HG03575 (cell line): ENCODE results near the gene CDC42BPB.

Source experiments
- ATAC-seq: cut with Tn5 transposase; IDR thresholded peaks from one replicate; pipeline ENCODE4 v1.9.1; 2021; ENCODE audit not compliant: unreplicated experiment, insufficient number of reproducible peaks, low FRiP score; ENCODE audit errors: extremely low read depth

Gene CDC42BPB

DNA sequence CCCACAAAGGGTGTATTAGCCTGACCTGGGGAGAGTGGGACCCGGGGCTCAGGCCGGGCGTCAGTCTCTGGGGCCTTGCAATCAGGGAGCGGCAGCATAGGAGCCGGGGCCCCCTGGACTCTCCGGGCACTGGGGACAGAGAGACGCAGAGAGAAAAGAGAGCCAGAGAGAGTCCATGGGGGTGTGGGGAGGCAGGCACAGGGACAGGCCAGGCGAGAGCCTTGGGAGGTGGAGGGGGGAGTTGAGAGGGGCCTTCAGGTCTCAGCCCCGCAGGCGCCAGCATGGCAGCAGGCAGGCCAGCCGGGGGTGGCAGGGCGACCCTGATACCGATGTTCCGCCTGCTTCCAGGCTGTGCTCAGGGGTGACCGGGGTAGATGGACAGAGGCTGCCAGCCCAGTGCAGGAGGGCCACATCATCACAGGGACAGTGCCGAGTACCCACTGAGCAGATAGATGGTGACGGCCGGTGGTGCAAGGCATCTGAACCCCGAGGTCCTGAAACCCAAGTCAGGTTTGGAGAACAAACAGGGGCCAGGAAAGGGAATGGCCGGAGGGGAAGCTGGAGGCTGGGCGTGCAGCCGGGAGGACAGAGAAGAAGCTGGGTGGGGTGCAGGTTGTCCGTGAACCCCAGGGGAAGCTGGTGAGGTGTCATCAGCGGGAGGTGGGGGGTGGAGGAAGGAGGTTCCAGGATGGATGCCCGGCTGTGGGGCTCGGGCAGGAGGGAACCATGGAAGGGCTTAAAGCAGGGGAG, 40.1 kb upstream of the CDC42BPB start:
- no peak for ATAC-seq

DNA sequence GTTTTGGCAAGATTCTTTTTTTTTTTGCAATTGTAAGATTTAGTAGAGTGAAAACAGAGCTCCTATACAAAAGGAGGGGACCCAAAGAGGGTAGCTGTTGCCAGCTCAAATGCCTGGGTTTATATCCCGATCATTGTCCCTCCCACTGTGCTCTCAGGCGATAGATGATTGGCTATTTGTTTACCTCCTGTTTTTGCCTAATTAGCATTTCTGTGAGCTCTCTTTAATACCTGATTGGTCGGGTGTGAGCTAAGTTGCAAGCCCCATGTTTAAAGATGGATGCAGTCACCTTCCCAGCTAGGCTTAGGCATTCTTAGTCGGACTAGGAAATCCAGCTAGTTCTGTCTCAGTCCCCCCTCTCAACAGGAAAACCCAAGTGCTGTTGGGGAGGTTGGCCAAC, 39.0 kb upstream of the CDC42BPB start:
- no peak for ATAC-seq

DNA sequence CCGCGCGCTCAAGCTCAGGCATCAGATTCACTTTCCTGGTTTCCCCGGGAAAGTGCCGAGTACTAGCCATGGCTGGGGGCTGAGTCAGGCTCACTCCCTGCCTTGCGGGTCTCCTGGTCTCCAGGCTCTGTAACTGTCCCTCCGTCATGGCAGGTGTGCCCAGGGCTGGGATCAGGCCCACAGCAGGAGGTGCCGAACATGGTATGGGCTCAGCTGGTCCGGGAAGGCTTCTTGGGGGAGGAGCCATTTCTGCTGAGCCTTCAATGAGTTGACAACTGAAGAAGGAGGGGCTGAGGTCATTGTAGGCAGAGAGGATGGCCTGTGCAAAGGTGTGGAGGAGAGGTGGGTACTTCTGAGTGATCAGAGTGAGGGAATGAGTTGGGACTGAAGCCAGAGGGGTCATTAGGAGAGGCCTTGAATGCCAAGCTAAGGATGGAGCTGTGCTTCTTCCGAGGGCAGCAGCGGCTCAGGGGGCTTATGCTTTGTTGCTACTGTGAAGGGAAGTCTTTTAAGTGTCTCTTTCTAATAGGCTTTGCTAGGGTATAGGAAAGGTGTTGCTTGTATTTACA, 37.9 kb upstream of the CDC42BPB start:
- ATAC-seq = no peak

DNA sequence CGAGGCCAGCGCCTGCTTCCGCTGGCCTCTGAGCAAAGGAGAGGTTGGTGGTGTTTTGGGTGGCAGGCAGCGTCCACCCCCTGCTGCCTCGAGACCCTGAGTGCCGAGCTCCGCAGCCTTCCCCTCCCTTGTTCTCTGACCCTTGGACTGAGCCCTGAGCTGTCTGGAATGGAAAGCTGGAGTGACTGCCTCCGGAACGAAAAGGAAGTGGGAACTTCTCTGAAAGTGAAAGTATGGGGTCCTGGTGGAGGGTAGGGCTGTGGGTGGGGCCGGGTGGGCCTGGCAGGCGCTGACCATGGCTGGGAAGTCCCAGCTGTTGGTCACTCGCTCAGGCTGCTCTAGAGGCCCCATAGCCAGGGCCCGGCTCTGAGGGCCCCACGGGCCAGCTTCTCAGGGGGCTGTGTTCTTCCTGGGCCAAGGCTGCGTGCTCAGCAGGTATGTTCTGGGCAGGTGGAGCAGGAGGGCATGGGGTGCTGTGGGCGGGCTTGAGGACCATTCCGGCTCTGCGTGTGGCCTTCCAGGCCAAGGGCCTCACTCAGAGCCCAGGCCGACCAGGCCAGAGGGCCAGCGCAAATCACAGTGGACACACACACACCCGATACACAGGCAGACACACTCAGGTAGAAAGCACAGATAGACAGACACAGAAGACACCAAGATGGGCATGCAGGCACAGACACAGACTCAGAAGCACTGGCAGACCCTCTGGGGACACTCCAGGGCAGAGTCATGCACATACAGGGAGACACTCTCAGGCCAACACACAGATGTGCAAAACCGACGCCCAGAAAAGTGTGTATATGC, 37.3 kb upstream of the CDC42BPB start, which contains the start of gene EXOC3L4:
Gene EXOC3L4, plus strand, starts transcription at position 320 of the 804 bp plus-strand sequence. CDS start 5,495 bp downstream, outside the sequence.
- ATAC-seq = no peak

DNA sequence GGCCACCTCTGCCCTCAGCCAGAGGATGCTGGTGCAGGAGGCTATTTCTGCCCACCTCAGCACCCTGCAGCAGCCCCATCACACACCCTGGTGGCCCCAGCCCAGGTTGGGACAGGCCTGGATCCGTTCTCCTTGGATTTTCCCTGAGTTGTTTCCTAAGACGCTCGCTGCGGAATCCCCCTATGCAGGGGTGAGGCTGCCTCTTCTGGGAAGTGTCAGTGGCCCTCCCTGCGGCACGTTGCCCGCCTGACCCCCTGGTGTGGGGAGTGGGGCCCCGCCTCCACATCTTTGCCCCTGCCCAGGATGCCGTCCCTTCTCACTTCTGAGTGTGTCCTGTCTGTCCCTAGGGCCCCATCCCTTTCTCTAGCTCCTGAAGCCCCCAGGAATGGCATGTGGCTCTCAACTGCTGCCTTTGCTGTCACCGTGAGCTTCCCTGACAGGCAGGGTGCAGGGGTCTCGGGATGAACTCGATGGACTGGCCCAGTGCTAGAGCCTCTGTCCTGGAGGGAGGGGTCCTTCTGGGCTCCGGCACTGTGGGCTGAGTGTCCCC, 36.6 kb upstream of the CDC42BPB start:
- ATAC-seq = no peak

DNA sequence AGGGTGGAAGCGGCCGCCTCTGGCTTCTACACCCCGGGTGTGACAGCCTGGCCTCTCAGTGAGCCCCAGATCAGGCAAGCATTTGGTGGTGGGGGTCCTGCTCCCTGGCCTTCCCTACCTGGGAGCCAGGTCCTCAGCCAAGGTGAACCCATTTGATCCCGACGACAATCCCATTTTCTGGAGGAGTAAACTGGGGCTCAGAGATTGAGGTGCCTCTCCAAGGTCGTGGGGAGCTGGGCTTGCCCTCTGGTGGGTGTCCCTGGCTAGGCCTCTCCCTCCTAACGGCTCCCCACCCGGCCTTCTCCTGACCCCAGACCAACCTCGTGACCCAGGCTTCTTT, 34.5 kb upstream of the CDC42BPB start:
- ATAC-seq = no peak

DNA sequence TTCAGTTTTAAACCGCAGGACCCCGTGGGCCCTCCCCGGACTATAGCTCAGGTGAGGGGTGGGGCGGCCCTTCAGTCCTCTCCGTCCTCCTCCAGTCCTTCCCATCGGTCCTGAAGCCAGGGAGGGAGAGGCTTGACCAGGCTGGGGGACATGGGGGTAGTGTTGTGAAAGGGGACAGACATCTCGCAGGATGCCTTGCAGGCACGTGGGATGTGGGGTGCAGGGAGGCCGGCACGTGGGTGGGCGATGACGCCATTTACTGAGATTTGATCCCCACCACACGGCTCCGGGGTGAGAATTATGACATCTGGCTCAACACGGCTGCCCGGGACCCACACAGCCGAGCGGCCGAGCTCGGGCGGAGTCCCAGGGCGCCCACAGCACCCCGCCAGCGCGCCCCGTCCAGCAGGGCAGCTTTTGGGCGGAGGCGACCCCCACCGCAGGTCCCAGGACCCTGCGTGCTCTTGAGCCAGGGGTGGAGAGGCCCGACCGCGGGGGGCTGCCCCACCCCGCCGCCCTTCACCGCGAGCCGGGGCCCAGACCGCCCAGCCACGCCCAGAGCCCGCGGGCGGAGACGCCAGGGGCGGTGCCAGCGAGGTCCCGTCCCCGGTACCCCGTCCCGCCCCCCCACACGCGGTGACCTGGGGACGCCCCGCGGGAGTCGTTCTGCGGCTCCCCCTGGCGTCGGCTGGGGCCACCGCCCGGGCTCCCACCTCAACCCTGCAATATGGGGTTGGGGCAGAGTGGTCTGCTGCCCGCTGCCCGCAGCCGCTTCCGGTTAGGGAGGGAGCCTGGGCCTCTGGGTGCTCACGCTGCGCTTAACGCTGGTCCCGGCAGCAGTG, 33.9 kb upstream of the CDC42BPB start:
- no peak for ATAC-seq

DNA sequence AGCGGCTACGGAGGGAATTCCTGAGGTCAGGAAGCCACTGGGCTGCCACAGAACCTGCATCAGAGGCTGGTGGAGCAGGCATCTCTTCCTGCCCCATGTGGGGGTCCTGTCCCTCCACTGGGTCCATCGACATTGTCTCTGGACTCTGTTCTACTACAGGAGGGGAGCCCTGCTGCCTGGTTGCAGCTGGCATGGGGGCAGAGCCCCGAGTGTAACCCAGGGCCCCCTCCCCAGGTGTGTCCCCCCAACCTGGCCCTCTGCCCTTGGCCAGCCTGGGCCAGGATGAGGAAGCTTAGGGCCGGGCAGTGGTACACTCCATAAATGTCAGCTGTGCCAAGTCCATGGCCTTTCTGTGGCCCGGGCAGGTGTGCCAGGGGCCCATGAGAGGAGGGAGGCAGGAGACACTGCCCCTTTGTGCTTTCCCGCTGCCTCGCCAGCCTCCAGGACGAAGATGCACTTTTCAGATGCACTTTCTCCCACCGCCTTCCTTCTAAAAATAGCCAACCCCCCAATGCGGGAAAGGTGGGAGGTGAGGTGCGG, 33.2 kb upstream of the CDC42BPB start:
- ATAC-seq = no peak

DNA sequence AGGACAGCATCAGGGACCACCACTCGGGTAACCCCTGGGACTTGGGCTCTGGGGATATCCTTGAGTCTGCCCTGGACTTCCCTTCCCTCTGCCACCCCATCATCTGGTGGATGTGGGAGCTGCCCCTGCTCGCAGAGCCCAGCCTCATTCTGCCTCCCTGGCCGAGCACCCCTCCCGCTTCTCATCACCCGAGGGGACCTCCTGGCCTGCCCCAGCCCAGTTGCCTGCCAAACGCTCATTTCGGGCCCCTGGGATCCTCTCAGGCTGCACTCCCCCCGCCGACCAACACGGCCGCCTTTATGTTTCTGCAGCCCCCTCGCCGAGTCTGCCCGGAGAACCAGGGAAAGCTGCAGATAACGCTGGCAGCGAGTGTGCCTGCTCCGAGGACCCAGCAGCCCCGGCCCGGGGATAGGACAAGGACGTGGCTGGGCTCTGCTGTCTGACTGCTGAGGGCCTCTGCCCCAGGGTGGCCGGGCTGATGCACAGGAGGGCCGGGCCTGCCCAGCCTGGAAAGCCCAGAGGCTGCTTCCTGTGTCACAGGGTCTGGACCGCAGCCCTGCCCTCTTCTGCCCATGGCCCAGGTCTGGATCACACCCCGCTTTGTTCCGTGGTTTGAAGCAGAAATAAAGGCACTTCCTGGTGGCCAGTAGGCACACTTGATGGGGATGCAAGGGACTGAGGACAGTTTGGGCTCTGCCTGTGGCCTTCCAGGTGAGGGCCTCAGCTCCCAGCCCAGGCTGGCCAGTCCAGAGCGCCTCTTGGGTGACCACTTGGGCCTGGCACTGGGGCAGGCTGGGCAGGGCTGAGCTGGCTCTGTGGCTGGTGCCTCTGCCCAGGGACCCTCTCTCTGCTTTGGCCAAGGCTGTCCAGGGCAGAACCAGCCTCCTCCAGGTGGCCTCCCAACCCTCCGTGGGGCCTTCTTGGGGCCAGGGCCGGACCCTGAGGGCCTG, 32.3 kb upstream of the CDC42BPB start:
- ATAC-seq = no peak

DNA sequence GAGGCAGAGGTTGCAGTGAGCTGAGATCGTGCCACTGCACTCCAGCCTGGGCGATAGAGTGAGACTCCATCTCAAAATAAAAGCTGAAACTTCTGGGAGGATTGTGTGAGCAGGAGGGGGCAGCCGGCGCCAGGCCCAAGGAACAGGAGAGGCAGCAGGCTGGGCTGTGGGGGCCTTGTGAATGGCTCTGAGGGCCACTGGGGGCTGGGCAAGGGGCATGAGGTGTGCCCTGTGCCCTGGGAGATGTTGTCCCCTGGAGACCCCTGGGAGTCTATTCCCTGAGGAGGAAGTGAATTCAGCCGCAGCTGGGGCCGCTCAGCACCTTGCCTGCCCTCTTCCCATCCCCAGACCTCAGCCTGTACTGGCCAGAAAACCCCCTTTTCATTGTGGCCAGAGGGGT, 31.6 kb upstream of the CDC42BPB start:
- ATAC-seq = no peak

DNA sequence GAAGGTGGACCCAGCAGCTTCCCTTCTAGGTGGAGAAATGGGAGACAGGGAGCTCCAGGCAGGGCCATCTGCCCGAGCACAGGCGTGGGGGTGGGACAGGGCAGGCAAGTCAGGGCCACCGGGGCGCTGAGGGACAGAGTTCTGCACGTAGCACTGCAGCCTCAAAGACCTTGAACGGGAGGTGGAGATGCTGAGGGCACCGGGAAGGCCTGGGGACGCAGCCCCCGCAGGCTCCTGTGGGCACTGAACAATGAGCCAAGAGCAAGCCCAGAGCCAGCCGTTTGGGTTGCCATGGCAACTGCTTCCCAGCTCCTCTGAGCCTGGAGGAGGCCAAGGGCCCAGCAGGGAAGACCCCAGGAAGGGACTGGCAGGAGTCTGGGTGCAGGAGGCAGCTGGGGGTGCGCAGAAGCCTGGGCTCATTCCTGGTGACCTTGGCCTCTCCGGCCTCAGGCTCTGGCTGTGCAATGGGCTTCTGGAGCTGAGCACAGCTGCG, 30.0 kb upstream of the CDC42BPB start:
- ATAC-seq = no peak

DNA sequence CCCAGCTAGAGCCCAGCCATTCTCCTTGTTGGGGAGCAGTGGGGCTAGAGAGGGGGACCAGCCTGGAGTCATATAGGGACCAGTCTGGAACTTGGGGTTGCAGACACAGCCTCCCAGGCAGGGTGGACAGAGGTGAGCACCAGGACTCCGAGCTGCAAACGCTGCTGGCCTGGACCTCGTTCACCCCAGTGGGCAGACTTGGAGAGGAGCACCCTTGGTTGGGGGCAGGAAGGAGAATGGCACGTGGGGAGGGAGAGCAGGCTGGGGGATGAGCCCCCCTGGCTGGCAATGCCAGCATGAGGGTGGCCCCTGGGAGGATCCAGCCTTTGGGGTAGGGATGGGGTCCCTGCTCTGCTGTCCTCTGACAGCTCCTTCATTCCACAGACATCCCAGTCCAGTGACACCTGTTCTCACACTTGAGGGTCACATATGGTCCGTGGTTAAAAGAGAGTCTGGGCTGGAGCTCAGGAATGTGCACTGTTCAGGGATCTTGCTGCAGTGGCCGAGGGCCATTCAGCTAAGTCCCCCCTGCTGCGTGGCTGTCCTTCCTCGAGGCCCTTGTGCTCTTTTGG, 29.5 kb upstream of the CDC42BPB start:
- ATAC-seq = no peak

DNA sequence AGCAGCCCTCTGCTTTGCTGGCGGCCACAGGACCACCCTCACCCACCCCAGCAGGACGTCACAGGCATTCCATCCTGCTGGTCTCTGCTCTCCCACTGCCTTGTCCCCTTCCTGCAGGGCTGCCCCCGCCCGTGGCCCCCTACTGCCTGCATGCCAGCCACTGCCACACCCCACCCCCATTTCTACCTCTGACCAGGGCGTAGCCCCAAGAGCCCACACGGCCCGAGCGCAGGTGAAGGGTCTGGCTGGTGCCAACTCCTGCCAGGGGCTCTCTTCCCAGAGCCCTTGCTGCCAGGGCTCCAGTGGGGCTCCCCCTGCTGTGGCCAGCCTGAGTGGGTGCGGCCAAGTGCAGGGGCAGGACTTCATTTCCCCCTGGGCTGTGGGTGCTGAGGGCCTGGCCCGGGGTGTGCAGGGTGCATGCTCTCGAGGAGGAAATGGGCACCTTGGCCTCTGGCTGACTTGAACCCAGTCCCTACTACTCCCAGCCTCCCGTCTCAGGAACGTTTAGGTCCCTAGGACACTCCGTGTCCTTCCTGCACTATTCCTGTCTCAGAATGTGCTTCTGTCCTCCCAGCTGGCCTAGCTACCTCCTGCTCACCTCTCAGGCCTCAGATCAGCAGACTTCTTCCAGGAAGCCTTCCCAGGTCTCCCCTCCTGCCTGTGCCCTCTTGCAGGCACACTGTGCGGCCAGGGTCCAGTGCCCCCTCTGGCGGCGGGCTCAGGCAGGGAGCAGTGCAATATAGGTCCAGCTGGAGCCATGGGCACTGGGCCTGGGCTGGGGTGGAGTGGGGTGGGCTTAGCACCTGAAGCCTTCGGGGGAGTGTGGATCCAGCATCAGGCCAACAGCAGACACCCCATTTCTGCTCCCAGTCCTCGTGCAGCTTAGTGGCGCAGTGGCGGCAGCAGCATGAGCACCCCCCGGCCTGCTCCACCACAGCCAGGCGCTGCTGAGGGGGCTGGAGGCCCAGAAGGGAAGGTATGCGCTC, 28.1 kb upstream of the CDC42BPB start:
- ATAC-seq = no peak

DNA sequence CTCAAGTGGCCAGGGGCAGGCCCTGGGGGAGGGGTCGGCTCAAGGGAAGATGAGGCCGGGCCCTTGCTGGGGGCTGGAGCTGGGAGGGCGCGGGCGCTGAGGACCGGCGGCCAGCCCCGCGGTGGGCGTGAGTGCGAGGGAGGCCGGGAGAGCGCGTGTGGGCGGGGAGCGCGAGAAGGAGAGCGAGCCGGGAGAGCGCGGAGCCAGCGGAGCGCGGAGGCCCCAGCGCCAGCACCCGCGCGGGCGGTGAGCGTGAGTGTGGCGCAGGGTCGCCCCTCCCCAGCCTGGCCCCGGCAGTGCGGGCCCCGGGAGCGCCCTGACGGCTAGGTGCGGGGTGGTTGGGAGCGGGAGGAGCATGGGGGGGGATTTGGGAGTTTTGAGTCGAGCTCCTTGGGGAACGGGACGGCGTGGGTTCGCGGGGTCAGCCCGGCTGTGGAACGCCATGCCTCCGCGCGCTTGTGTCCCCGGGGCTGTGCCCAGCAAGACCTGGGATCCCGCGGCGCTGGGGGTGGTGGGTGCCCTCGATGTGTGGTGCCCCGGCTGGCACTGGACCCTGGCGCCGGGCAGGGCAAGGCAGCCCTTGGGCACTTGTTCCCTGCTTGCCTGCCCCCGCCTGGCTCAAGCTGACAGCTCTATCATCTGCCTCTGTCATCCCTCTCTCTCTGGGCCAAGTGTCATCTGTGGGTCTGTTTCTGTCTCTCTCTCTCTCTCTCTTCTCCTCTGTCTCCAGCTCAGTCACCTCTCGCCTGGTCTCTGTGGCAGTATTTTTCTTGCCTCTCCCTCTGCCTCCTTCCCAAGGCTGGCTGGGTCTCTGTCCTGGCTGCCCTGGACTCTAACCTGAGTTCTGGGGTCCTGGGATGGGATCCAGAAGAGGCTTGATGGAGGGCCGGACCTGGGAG, 26.9 kb upstream of the CDC42BPB start, which contains the start of gene LBHD2:
Gene LBHD2, plus strand, starts transcription at position 190 of the 899 bp plus-strand sequence. CDS start 1,803 bp downstream, outside the sequence.
- no peak for ATAC-seq

DNA sequence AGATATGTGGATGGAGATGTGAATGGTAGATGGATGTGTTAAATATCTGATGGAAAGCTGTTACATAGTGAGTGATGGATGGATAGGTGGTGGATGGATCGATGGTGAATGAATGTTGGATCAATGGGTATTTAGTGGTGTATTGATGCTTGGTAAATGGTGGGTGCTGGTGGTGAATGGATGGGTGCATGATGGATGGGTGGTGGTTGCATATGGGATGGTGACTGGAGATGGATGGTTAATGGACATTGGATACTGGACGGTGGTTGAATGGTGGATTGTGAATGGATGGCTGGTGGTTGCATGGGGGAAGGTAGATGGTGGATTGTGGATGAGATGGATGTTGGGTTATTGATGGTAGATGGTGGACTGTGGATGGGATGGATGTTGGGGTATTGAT, 24.6 kb upstream of the CDC42BPB start:
- no peak for ATAC-seq
